GM19463 (cell line): Measurements from ENCODE around the gene NREP.

ENCODE experiments used
- ATAC-seq: cut with Tn5 transposase; IDR thresholded peaks from one replicate; pipeline ENCODE4 v1.9.1; 2021; ENCODE audit warnings: mild to moderate bottlenecking, moderate library complexity; ENCODE audit not compliant: unreplicated experiment

The NREP gene

GRCh38 chr5:111699324-111699723 lies 57.7 kb downstream of the NREP start:
- ATAC-seq = no peak

GRCh38 chr5:111697881-111698757 lies 58.9 kb downstream of the NREP start:
- ATAC-seq = no peak

- ATAC-seq = no peak
These were observed 59.8 kb downstream of the NREP start for GRCh38 chr5:111697215-111697614.

GRCh38 chr5:111695991-111696390 lies 61.0 kb downstream of the NREP start:
- ATAC-seq = no peak

GRCh38 chr5:111694133-111694532 lies 62.9 kb downstream of the NREP start:
- ATAC-seq = no peak

- no peak for ATAC-seq
These were observed 65.1 kb downstream of the NREP start for GRCh38 chr5:111691914-111692313.

- ATAC-seq = no peak
These were observed 65.5 kb downstream of the NREP start for GRCh38 chr5:111691508-111691907.

GRCh38 chr5:111689357-111689935 lies 67.5 kb downstream of the NREP start:
- no peak for ATAC-seq

GRCh38 chr5:111685969-111686368 lies 71.0 kb downstream of the NREP start:
- peak; percentile 41 for ATAC-seq

GRCh38 chr5:111682641-111683040 lies 74.4 kb downstream of the NREP start:
- ATAC-seq = no peak

- no peak for ATAC-seq
These were observed 74.9 kb downstream of the NREP start for GRCh38 chr5:111682121-111682520.

- ATAC-seq = no peak
These were observed 75.4 kb downstream of the NREP start for GRCh38 chr5:111681414-111682120.

GRCh38 chr5:111680737-111681413 lies 76.1 kb downstream of the NREP start:
- no peak for ATAC-seq

- ATAC-seq = no peak
These were observed 77.4 kb downstream of the NREP start for GRCh38 chr5:111679611-111680010.
